ENCODE measurements around the gene FOXP2. TPM values are rescaled to one million over a fixed set of nuclear protein-coding genes. Genes with fewer than 3 reads are reported as not detected.
"Not testable (repeated sequence)": the region's sequence is repeated elsewhere in the genome, so short reads cannot be mapped to it uniquely, and the experiment has no call there.

FOXP2 gene
- total and polyA plus RNA-seq, 2 experiments from 2014 or later: 1.3 to 1.5 TPM

DNA sequence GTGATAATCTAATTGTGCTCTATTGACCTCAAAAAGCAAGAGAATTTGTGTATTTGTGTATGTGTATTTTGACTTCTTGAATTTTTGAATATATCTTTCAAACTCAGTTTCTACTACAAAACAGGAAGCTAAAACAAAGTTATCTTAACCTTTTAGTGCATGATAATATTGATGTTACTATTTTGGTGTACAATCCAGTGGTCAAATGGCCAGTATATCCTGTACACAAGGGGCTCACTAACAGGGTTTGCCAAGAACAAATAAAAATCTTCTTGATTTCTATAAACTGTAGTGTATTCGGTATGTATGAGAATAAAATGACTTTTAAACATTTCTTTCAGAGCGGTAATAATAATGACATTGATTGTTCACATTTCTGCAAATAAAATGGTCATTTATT lies 69.6 kb downstream of the FOXP2 start:
- Histone ChIP-seq H3K36me3 (no peaks in the 10 kb centered on the region), H3K27ac (no peak overlapping the region), H3K4me3 (no peak overlapping the region), H3K9me3 (ENCODE audit: low read depth) (no peaks in the 10 kb centered on the region), H3K27me3 (no peaks in the 10 kb centered on the region), H3K4me1 (ENCODE audit: low read depth) (no peaks in the 10 kb centered on the region)
- no peak for DNase-seq (ENCODE audit: low read depth in 1 of 2, low spot score in 1 of 2)
- TF ChIP-seq, protein P1, sequence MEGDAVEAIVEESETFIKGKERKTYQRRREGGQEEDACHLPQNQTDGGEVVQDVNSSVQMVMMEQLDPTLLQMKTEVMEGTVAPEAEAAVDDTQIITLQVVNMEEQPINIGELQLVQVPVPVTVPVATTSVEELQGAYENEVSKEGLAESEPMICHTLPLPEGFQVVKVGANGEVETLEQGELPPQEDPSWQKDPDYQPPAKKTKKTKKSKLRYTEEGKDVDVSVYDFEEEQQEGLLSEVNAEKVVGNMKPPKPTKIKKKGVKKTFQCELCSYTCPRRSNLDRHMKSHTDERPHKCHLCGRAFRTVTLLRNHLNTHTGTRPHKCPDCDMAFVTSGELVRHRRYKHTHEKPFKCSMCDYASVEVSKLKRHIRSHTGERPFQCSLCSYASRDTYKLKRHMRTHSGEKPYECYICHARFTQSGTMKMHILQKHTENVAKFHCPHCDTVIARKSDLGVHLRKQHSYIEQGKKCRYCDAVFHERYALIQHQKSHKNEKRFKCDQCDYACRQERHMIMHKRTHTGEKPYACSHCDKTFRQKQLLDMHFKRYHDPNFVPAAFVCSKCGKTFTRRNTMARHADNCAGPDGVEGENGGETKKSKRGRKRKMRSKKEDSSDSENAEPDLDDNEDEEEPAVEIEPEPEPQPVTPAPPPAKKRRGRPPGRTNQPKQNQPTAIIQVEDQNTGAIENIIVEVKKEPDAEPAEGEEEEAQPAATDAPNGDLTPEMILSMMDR (IDR thresholded peaks at IDR 0.05; ENCODE audit: low read depth, low read length): no peak

DNA sequence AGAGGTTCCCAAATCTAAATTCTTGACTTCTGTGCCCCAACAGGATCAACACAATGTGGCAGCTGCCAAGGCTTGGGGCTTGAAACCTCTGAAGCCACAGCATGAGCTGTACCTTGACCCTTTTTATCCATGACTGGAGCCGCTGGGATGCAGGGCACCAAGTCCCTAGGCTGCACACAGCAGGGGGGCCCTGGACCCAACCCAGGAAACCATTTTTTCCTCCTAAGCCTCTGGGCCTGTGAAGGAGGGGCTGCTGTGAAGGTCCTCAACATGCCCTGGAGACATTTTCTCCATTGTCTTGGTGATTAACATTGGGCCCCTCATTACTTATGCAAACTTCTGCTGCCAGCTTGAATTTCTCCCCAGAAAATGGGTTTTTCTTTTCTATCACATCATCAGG lies 72.6 kb downstream of the FOXP2 start:
- Histone ChIP-seq H3K36me3 (no peaks in the 10 kb centered on the region), H3K27ac (no peak overlapping the region), H3K4me3 (no peak overlapping the region), H3K27me3 (no peaks in the 10 kb centered on the region), H3K4me1 (ENCODE audit: low read depth) (no peaks in the 10 kb centered on the region), H3K9me3 (ENCODE audit: low read depth) (no peaks in the 10 kb centered on the region)
- TF ChIP-seq, protein P1 (IDR thresholded peaks at IDR 0.05; ENCODE audit: low read depth, low read length): no peak
- DNase-seq (ENCODE audit: low read depth in 1 of 2, low spot score in 1 of 2): no peak

DNA sequence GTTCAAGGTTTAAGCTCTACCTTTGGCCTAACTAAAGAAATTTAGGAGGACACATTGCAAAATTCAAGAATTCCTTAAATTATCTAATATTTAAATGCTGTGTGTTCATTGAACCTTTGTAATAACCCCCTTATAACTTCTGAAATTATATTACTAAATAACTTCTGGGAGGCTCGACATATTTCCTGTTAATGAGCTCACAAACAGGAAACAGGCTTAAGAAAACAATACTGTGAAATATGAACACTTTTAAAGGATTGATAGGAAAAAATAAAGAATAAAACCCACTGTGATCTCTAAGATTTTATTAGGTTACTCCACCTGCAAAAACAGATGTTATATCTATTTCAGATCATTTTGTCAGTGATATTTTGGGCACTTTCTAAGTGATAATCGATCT lies 74.1 kb downstream of the FOXP2 start:
- Histone ChIP-seq H3K4me3 (no peak overlapping the region), H3K36me3 (no peaks in the 10 kb centered on the region), H3K27ac (no peak overlapping the region), H3K27me3 (no peaks in the 10 kb centered on the region), H3K4me1 (ENCODE audit: low read depth) (no peaks in the 10 kb centered on the region), H3K9me3 (ENCODE audit: low read depth) (no peaks in the 10 kb centered on the region)
- TF ChIP-seq, protein P1 (IDR thresholded peaks at IDR 0.05; ENCODE audit: low read depth, low read length): no peak
- DNase-seq (ENCODE audit: low read depth in 1 of 2, low spot score in 1 of 2): no peak

DNA sequence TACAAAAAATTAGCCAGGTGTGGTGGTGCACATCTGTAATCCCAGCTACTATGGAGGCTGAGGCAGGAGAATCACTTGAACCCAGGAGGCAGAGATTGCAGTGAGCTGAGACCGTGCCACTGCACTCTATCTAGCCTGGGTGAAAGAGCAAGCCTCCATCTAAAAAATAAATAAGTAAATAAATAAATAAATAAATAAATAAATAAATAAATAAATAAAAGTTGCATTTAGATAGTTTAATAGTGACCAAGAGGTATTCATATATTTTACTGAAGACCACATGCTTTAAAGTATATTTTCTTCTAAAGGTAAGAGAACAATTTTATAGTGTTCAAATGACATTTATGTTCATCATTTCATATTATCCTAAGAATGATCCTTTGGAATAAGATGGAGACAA lies 82.9 kb downstream of the FOXP2 start:
- H3K27me3 ChIP-seq; H3K4me3 ChIP-seq; H3K9me3 ChIP-seq (ENCODE audit: low read depth); H3K27ac ChIP-seq; DNase-seq (ENCODE audit: low read depth in 1 of 2, low spot score in 1 of 2); H3K36me3 ChIP-seq; H3K4me1 ChIP-seq (ENCODE audit: low read depth): not testable (repeated sequence)

DNA sequence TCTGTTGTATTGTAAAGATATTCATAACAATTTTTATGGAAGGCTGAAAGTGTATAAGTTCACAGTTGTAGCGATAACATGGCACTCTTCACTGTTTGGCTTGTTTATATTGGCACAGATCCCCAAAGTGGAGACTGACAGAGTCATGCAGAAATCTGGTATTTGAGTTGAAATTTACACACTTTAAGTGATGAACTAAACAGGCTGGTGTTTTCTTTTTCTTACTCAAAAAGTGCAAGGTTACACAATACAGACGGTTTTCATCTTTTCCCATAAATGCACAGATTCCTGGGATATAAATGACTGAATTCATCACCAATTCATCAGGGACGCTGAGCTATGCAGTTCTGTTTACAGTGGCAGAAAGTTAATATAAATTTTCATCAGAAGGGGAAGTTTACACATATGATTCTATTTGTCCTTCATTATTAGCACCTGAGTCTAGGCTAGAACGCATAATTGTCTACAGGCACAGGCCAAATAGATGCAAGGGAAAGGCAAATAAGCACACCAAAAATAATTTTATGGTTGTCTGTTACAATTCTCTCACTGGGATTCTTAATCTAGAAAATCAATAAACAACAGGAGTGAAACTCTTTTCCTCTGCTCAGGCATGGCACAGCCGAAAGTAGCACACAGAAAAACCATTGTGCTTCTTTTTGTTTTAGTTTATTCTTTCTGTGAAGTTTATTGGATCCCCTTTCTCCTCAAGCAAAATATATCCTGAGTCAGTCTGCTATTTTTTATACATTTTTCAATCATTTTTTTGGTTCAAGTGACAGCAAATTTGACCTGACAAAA lies 88.0 kb downstream of the FOXP2 start:
- TF ChIP-seq, protein P1 (IDR thresholded peaks at IDR 0.05; ENCODE audit: low read depth, low read length): no peak
- no peaks in the 10 kb centered on the region for H3K36me3 ChIP-seq
- H3K9me3 ChIP-seq (ENCODE audit: low read depth): no peaks in the 10 kb centered on the region
- H3K4me1 ChIP-seq (ENCODE audit: low read depth): no peaks in the 10 kb centered on the region
- no peak overlapping the region for H3K4me3 ChIP-seq
- H3K27ac ChIP-seq: no peak overlapping the region
- H3K27me3 ChIP-seq: no peaks in the 10 kb centered on the region
- peak in 1 of 2 donors; percentile 67 for DNase-seq (ENCODE audit: low read depth in 1 of 2, low spot score in 1 of 2)

DNA sequence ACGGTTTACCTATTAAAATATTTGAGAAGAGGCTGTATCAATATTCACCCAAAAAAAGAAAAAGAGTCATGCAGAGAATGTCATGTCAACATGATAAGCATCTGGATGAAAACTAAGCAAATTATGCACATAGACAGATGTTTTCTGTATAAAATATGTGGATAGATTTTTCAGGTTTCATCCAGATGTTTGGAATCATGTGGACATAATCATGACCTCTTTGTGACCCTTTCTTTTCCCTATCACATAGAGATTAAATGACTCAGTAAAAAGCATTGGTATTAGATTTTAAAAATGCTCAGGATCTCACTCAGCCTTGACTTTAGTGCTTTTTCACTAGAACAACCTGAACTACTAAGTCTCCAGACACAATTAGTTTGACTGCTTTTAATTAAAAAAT lies 90.0 kb downstream of the FOXP2 start:
- Histone ChIP-seq H3K27me3 (no peaks in the 10 kb centered on the region), H3K4me3 (no peak overlapping the region), H3K27ac (no peak overlapping the region), H3K9me3 (ENCODE audit: low read depth) (no peaks in the 10 kb centered on the region), H3K36me3 (no peaks in the 10 kb centered on the region), H3K4me1 (ENCODE audit: low read depth) (no peaks in the 10 kb centered on the region)
- TF ChIP-seq, protein P1 (IDR thresholded peaks at IDR 0.05; ENCODE audit: low read depth, low read length): no peak
- peak in 1 of 2 donors; percentile 18 for DNase-seq (ENCODE audit: low read depth in 1 of 2, low spot score in 1 of 2)

All from cardiac muscle cell (in vitro differentiated cells and primary cell).